GM19099 (cell line): ENCODE results near the gene DNM3.

Source experiments
- POLR2A ChIP-seq: IDR thresholded peaks from 3 replicates; pipeline ENCODE4 v1.6.1; 2011; ENCODE audit warnings: low read depth; ENCODE audit not compliant: insufficient read length; ENCODE audit errors: extremely low read depth

The DNM3 gene

GRCh38 chr1:171807556-171807955, 33.7 kb upstream of the DNM3 start:
- no peak for TF ChIP-seq POLR2A

- no peak for TF ChIP-seq POLR2A
Measured at GRCh38 chr1:171809834-171810233, 31.5 kb upstream of the DNM3 start.

- no peak for TF ChIP-seq POLR2A
Measured at GRCh38 chr1:171811672-171812071, 29.6 kb upstream of the DNM3 start.

- no peak for TF ChIP-seq POLR2A
Measured at GRCh38 chr1:171814692-171815091, 26.6 kb upstream of the DNM3 start.

GRCh38 chr1:171816300-171816901, 24.9 kb upstream of the DNM3 start:
- TF ChIP-seq POLR2A = no peak

- TF ChIP-seq POLR2A = no peak
Measured at GRCh38 chr1:171817511-171818265, 23.6 kb upstream of the DNM3 start.

- no peak for TF ChIP-seq POLR2A
Measured at GRCh38 chr1:171819946-171820345, 21.4 kb upstream of the DNM3 start.

- TF ChIP-seq POLR2A = no peak
Measured at GRCh38 chr1:171826973-171827372, 14.3 kb upstream of the DNM3 start.

- TF ChIP-seq POLR2A = no peak
Measured at GRCh38 chr1:171828794-171829193, 12.5 kb upstream of the DNM3 start.

GRCh38 chr1:171833091-171833825, 8.0 kb upstream of the DNM3 start:
- TF ChIP-seq POLR2A = no peak

- TF ChIP-seq POLR2A = no peak
Measured at GRCh38 chr1:171834821-171835220, 6.5 kb upstream of the DNM3 start.

GRCh38 chr1:171835891-171836290, 5.4 kb upstream of the DNM3 start:
- no peak for TF ChIP-seq POLR2A

GRCh38 chr1:171841931-171842761, 848 bp downstream of the DNM3 start:
- no peak for TF ChIP-seq POLR2A

GRCh38 chr1:171844381-171844780, 3.1 kb downstream of the DNM3 start:
- no peak for TF ChIP-seq POLR2A

GRCh38 chr1:171845998-171846397, 4.7 kb downstream of the DNM3 start:
- TF ChIP-seq POLR2A = no peak
